ENCODE measurements around the gene AIPL1. TPM values are rescaled to one million over a fixed set of nuclear protein-coding genes. Genes with fewer than 3 reads are reported as not detected.

Gene AIPL1
- total RNA-seq, 3 donors from 2014 or later (not counting 1 experiment from before 2014, with no cell fraction given), result not detected

- DNase-seq (no peak), ATAC-seq (no peak)
- H3K4me1 ChIP-seq (ENCODE audit: control insufficient read depth, insufficient read depth, low read length), result no peaks in the 10 kb centered on the region
- H3K4me3 ChIP-seq (ENCODE audit: low read length), result no peak overlapping the region
- H3K27ac ChIP-seq (ENCODE audit: low read length), result no peak overlapping the region
- H3K36me3 Mint-ChIP-seq, result no peaks in the 10 kb centered on the region
- TF ChIP-seq CTCF (IDR thresholded peaks at IDR 0.05), result no peak
- H3K4me1 Mint-ChIP-seq, result peaks cover 4 to 5% of the 10 kb centered on the region in 2 donors
- H3K27ac Mint-ChIP-seq, result no peak overlapping the region
- H3K4me3 Mint-ChIP-seq, result no peak overlapping the region
- intact Hi-C loops (cut with micrococcal nuclease), result loop anchor here (10.0 kb wide), 1 partner anchor 527 kb away; no protein-coding TSS in a partner anchor
- peaks cover 0 to 2% of the 10 kb centered on the region in 2 donors for H3K27me3 Mint-ChIP-seq (ENCODE audit: low read depth in 2 of 2)
- H3K9me3 ChIP-seq (ENCODE audit: control insufficient read depth, insufficient read depth, low read length), result no peaks in the 10 kb centered on the region
- no peaks in the 10 kb centered on the region for H3K9me3 Mint-ChIP-seq
- WGBS (ENCODE audit: insufficient coverage), result 89% methylated on average over 14 of the region's 14 CpGs
- H3K27me3 ChIP-seq (ENCODE audit: control insufficient read depth, insufficient read depth, low read length), result no peaks in the 10 kb centered on the region
- H3K36me3 ChIP-seq (ENCODE audit: control insufficient read depth, insufficient read depth, low read length), result no peaks in the 10 kb centered on the region
These were observed 43.0 kb upstream of the AIPL1 start for GRCh38 chr17:6477831-6478383.

- intact Hi-C loops (cut with micrococcal nuclease), result loop anchor here (10.0 kb wide), 1 partner anchor 528 kb away; no protein-coding TSS in a partner anchor
- Histone ChIP-seq H3K4me1 (ENCODE audit: control insufficient read depth, insufficient read depth, low read length) (no peaks in the 10 kb centered on the region), H3K27ac (ENCODE audit: low read length) (no peak overlapping the region), H3K36me3 (ENCODE audit: control insufficient read depth, insufficient read depth, low read length) (no peaks in the 10 kb centered on the region), H3K9me3 (ENCODE audit: control insufficient read depth, insufficient read depth, low read length) (no peaks in the 10 kb centered on the region), H3K27me3 (ENCODE audit: control insufficient read depth, insufficient read depth, low read length) (no peaks in the 10 kb centered on the region), H3K4me3 (ENCODE audit: low read length) (no peak overlapping the region)
- Mint-ChIP-seq H3K27ac (no peak overlapping the region), H3K4me1 (peaks cover 5 to 6% of the 10 kb centered on the region in 2 donors), H3K9me3 (no peaks in the 10 kb centered on the region), H3K27me3 (ENCODE audit: low read depth in 2 of 2) (peaks cover 0 to 5% of the 10 kb centered on the region in 2 donors), H3K4me3 (no peak overlapping the region), H3K36me3 (no peaks in the 10 kb centered on the region)
- WGBS (ENCODE audit: insufficient coverage), result 95% methylated on average over 10 of the region's 10 CpGs
- TF ChIP-seq CTCF (IDR thresholded peaks at IDR 0.05), result no peak
- ATAC-seq, result no peak
- no peak for DNase-seq
These were observed 41.9 kb upstream of the AIPL1 start for GRCh38 chr17:6476810-6477179.

- DNase-seq, result no peak
- Histone ChIP-seq H3K4me1 (ENCODE audit: control insufficient read depth, insufficient read depth, low read length) (no peaks in the 10 kb centered on the region), H3K4me3 (ENCODE audit: low read length) (no peak overlapping the region), H3K36me3 (ENCODE audit: control insufficient read depth, insufficient read depth, low read length) (no peaks in the 10 kb centered on the region), H3K27me3 (ENCODE audit: control insufficient read depth, insufficient read depth, low read length) (no peaks in the 10 kb centered on the region), H3K27ac (ENCODE audit: low read length) (no peak overlapping the region), H3K9me3 (ENCODE audit: control insufficient read depth, insufficient read depth, low read length) (no peaks in the 10 kb centered on the region)
- intact Hi-C loops (cut with micrococcal nuclease), result loop anchor here (10.0 kb wide), 1 partner anchor 529 kb away; no protein-coding TSS in a partner anchor
- Mint-ChIP-seq H3K27me3 (ENCODE audit: low read depth in 2 of 2) (peaks cover 0 to 5% of the 10 kb centered on the region in 2 donors), H3K4me3 (no peak overlapping the region), H3K36me3 (no peaks in the 10 kb centered on the region), H3K27ac (no peak overlapping the region), H3K4me1 (peaks cover 5 to 6% of the 10 kb centered on the region in 2 donors), H3K9me3 (no peaks in the 10 kb centered on the region)
- no peak for TF ChIP-seq CTCF (IDR thresholded peaks at IDR 0.05)
- WGBS (ENCODE audit: insufficient coverage), result 89% methylated on average over 6 of the region's 8 CpGs
- ATAC-seq, result no peak
These were observed 41.3 kb upstream of the AIPL1 start for GRCh38 chr17:6476076-6476809.

All from natural killer cell (primary cell).